K562 (cell line): ENCODE data around the gene IL1RAPL2. TPM values are rescaled to one million over a fixed set of nuclear protein-coding genes. Genes with fewer than 3 reads are reported as not detected.

ENCODE experiments used
- ATAC-seq: fragments of 200-7000 bp; cut with Tn5 transposase; 3 replicates; pipeline ENCODE4 v1.9.1; 2020; ENCODE audit warnings: moderate library complexity
- BruUV-seq: library from RNA; stranded (reverse); fragments of 400-500 nt; replicated peaks from 2 replicates; lab custom pipeline; 2021; lab: Mats Ljungman, UMichigan
- CTCF ChIA-PET: fragments of 300-600 bp; formaldehyde crosslinking; extraction: SDS; loops from one replicate; lab custom pipeline; 2021; ENCODE audit warnings: low intra/inter-chr PET ratio; lab: Yijun Ruan, JAX
- POLR2A ChIA-PET: fragments of 300-600, 350-650 bp; sonication (Branson Sonifier 250); formaldehyde crosslinking; extraction: SDS; loops from one replicate; lab custom pipeline; 2021; ENCODE audit warnings: antibody characterized with exemption, inconsistent platforms; lab: Yijun Ruan, JAX
- DNase-seq, 4 experiments: peaks; one replicate each; pipeline versions ENCODE4 v3.0.0 to v3.0.0-alpha.2; 2011 to 2018; ENCODE audit warnings: low spot score in 3 of 4, mixed read lengths in 3 of 4; ENCODE audit errors: extremely low read depth in 1 of 4
- FAIRE-seq: peaks from 2 replicates; lab custom pipeline; 2011; peaks lifted over from hg19 to GRCh38; lab: Jason Lieb, UNC
- H2AFZ ChIP-seq: 2 replicates; pipeline ENCODE4 v1.6.0; 2011; ENCODE audit warnings: low read depth, low read length, control low read depth, inconsistent platforms
- H3K27ac ChIP-seq: fragments of 200-600 bp; 3 replicates; pipeline ENCODE4 v1.8.0; 2011; ENCODE audit warnings: low read depth, mild to moderate bottlenecking, control low read depth, inconsistent platforms, low read length, moderate library complexity, mixed read lengths; ENCODE audit errors: extremely low read depth
- H3K27me3 ChIP-seq, 2 experiments: fragments of 300-600 bp in 1 of 2; 2 replicates in 1 of 2; 3 replicates in 1 of 2; pipeline versions ENCODE4 v1.6.0 to v1.8.0; 2011; ENCODE audit warnings: inconsistent platforms in 2 of 2, low read length in 2 of 2, mild to moderate bottlenecking in 1 of 2, mixed read lengths in 1 of 2, moderate library complexity in 1 of 2; ENCODE audit not compliant: control insufficient read depth in 2 of 2, insufficient read depth in 2 of 2
- H3K36me3 ChIP-seq: fragments of 300-600 bp; 3 replicates; pipeline ENCODE4 v1.8.0; 2011; ENCODE audit warnings: mild to moderate bottlenecking, low read length, inconsistent platforms; ENCODE audit not compliant: control insufficient read depth, insufficient read depth
- H3K4me1 ChIP-seq, 2 experiments: fragments of 200-600 bp in 1 of 2; replicated peaks in 1 of 2; 2 replicates in 1 of 2; 3 replicates in 1 of 2; pipeline versions ENCODE4 v1.5.1 to v1.8.0; 2011; ENCODE audit warnings: inconsistent platforms in 2 of 2, low read length in 2 of 2, mild to moderate bottlenecking in 1 of 2, mixed read lengths in 1 of 2, moderate library complexity in 1 of 2; ENCODE audit not compliant: control insufficient read depth in 2 of 2, insufficient read depth in 2 of 2
- H3K4me2 ChIP-seq: 2 replicates; pipeline ENCODE4 v1.6.1; 2011; ENCODE audit warnings: low read length, control low read depth, inconsistent platforms, mixed read lengths; ENCODE audit not compliant: insufficient read depth
- H3K4me3 ChIP-seq: fragments of 200-600 bp; sonication (generic), shearing (Covaris generic); 2 replicates; pipeline ENCODE4 v1.5.1; 2016; ENCODE audit warnings: control low read depth, inconsistent platforms
- H3K79me2 ChIP-seq: fragments of 200-600 bp; 3 replicates; pipeline ENCODE4 v1.8.0; 2011; ENCODE audit warnings: low read length, inconsistent platforms; ENCODE audit not compliant: control insufficient read depth, insufficient read depth
- H3K9ac ChIP-seq, 2 experiments: 2 replicates each; pipeline versions ENCODE4 v1.6.0 to v1.6.1; 2011; ENCODE audit warnings: low read depth in 2 of 2, low read length in 2 of 2, control low read depth in 1 of 2, inconsistent platforms in 1 of 2, mild to moderate bottlenecking in 1 of 2, mixed read lengths in 1 of 2; ENCODE audit not compliant: insufficient read depth in 1 of 2
- H3K9me1 ChIP-seq: one replicate; pipeline ENCODE4 v1.6.0; 2011; ENCODE audit warnings: inconsistent platforms, mild to moderate bottlenecking, low read length, moderate library complexity; ENCODE audit not compliant: control insufficient read depth, insufficient read depth
- H3K9me3 ChIP-seq: replicated peaks from 2 replicates; pipeline ENCODE4 v1.5.1; 2011; ENCODE audit warnings: low read depth, low read length, inconsistent platforms; ENCODE audit not compliant: control insufficient read depth, insufficient read depth
- H4K20me1 ChIP-seq: replicated peaks from 2 replicates; pipeline ENCODE4 v1.6.1; 2011; ENCODE audit warnings: low read length, inconsistent platforms, mixed read lengths; ENCODE audit not compliant: control insufficient read depth, insufficient read depth
- ARNT ChIP-seq, 2 experiments: fragments of 450-650 bp; IDR thresholded peaks; 2 replicates each; pipeline ENCODE4 v1.6.1; 2016; ENCODE audit warnings: mild to moderate bottlenecking in 1 of 2
- GTF2F1 ChIP-seq: IDR thresholded peaks from 2 replicates; pipeline ENCODE4 v1.6.1; 2011; ENCODE audit warnings: low read depth, low read length, improper control_type of control experiment
- HDGF ChIP-seq: fragments of 450-650 bp; IDR thresholded peaks from 2 replicates; pipeline ENCODE4 v1.6.1; 2016
- HLTF ChIP-seq: fragments of 450-650 bp; IDR thresholded peaks from 2 replicates; pipeline ENCODE4 v1.6.1; 2016
- HMGXB4 ChIP-seq: sonication (generic); formaldehyde crosslinking; IDR thresholded peaks from 2 replicates; pipeline ENCODE4 v1.8.1; 2023; ENCODE audit warnings: mild to moderate bottlenecking, missing genetic modification reagents
- HNRNPH1 ChIP-seq: fragments of 200-400 bp; formaldehyde crosslinking; optimal IDR thresholded peaks from 2 replicates; pipeline ENCODE3; 2017; ENCODE audit warnings: low read depth, mild to moderate bottlenecking, low read length, moderate library complexity
- KDM1A ChIP-seq, 2 experiments: fragments of 450-650 bp; IDR thresholded peaks; 2 replicates each; pipeline ENCODE4 v1.6.1; 2016; ENCODE audit warnings: mild to moderate bottlenecking in 2 of 2
- LEF1 ChIP-seq: fragments of 450-650 bp; IDR thresholded peaks from 2 replicates; pipeline ENCODE4 v1.6.1; 2016; ENCODE audit warnings: mild to moderate bottlenecking
- RBFOX2 ChIP-seq: fragments of 200-400 bp; formaldehyde crosslinking; IDR thresholded peaks from 2 replicates; pipeline ENCODE4 v1.6.1; 2017; ENCODE audit warnings: low read depth, mild to moderate bottlenecking, low read length, moderate library complexity
- SRSF7 ChIP-seq: fragments of 200-400 bp; formaldehyde crosslinking; optimal IDR thresholded peaks from 2 replicates; pipeline ENCODE3; 2017; ENCODE audit warnings: mild to moderate bottlenecking, low read depth, low read length
- SRSF9 ChIP-seq: fragments of 200-400 bp; formaldehyde crosslinking; IDR thresholded peaks from 2 replicates; pipeline ENCODE4 v1.6.1; 2017; ENCODE audit warnings: low read depth, low read length, borderline replicate concordance
- TCF7 ChIP-seq: sonication (generic); IDR thresholded peaks from 2 replicates; pipeline ENCODE4 v1.6.1; 2016; ENCODE audit warnings: antibody characterized with exemption, borderline replicate concordance
- THRA ChIP-seq: fragments of 450-650 bp; IDR thresholded peaks from 2 replicates; pipeline ENCODE4 v1.6.1; 2017; ENCODE audit warnings: mild to moderate bottlenecking, moderate library complexity
- ZNF512 ChIP-seq: IDR thresholded peaks from 2 replicates; pipeline ENCODE4 v1.6.1; 2016; ENCODE audit warnings: missing genetic modification characterization, missing compliant biosample characterization
- WGBS: fragments of 100-300 bp; shearing (Covaris generic); methylation state at CpG from one replicate; pipeline ENCODE4 v1.1.6; 2016; ENCODE audit warnings: low coverage, mixed read lengths; ENCODE audit not compliant: insufficient coverage; ENCODE audit errors: missing lambda C conversion rate; 5-methylcytosine and 5-hydroxymethylcytosine counted together
- in situ Hi-C: fragments of 300-500 bp; cut with MboI; formaldehyde crosslinking; loops from 4 replicates; pipeline ENCODE4 v1.15.0; 2018; ENCODE audit warnings: inconsistent platforms, mixed read lengths
- intact Hi-C: fragments of 100-400 bp; cut with micrococcal nuclease; formaldehyde crosslinking; loops from 2 replicates; pipeline ENCODE4 v1.14.2; 2022
- polyA plus RNA-seq, 8 experiments: library from polyadenylated mRNA; depleted of rRNA in 4 of 8; stranded (reverse) in 5 of 8; unstranded in 3 of 8; fragments of >200 nt; fragmentation: Nextera tagmentation in 2 of 8; fragmentation: Illumina TruSeq in 1 of 8; extraction: Ambion mirVana in 2 of 8; extraction: Trizol in 1 of 8; gene quantifications; 2 replicates each; pipeline versions ENCODE4 v1.2.1 to v1.2.3, GENCODE V29; 2011 to 2014; ENCODE audit warnings: inconsistent platforms in 1 of 8, missing spikeins in 1 of 8
- total RNA-seq, 7 experiments: library from RNA; depleted of rRNA in 6 of 7; stranded (reverse); fragments of >200 nt in 6 of 7; fragmentation: Illumina TruSeq in 2 of 7; extraction: Trizol in 2 of 7; gene quantifications; 2 replicates each; pipeline versions ENCODE4 v1.2.1 to v1.2.3, GENCODE V29; 2011 to 2021; ENCODE audit warnings: low replicate concordance in 1 of 7

IL1RAPL2 gene
- total and polyA plus RNA-seq, 9 of the 15 experiments (the other 6 are each of a cell fraction or from before 2014, with no cell fraction given) = not detected

GRCh38 chrX:104854188-104854587 lies 288.2 kb downstream of the IL1RAPL2 start:
- ChIA-PET POLR2A (no interaction called here), CTCF (no interaction called here)
- Histone ChIP-seq H3K4me3 (no peak overlapping the region), H3K4me1 (no peaks in the 10 kb centered on the region), H3K9me3 (no peaks in the 10 kb centered on the region), H4K20me1 (no peaks in the 10 kb centered on the region), H3K9ac (no peak overlapping the region), H3K36me3 (no peaks in the 10 kb centered on the region), H3K79me2 (no peaks in the 10 kb centered on the region), H2AFZ (no peak overlapping the region), H3K27me3 (no peaks in the 10 kb centered on the region), H3K4me2 (no peak overlapping the region), H3K27ac (no peak overlapping the region), H3K9me1 (no peaks in the 10 kb centered on the region)
- BruUV-seq = no TSS peak
- ATAC-seq = no peak
- TF ChIP-seq ARNT (IDR thresholded peaks at IDR 0.05) (no peak), LEF1 (no peak), SRSF7 (no peak)
- in situ Hi-C loops (no loop called here), intact Hi-C loops (no loop called here)
- FAIRE-seq = no peak
- DNase-seq = no peak

- in situ Hi-C loops = no loop called here
- 4% methylated on average over 3 of the region's 3 CpGs for WGBS
- CTCF ChIA-PET = no interaction called here
- TF ChIP-seq HDGF (no peak), HLTF (no peak), HMGXB4 (CRISPR knock-in tag) (no peak), RBFOX2 (no peak), SRSF9 (no peak), GTF2F1 (no peak), TCF7 (no peak), THRA (no peak), KDM1A (IDR thresholded peaks at IDR 0.05) (no peak), ZNF512 (tag) (no peak), HNRNPH1 (no peak)
Measured at GRCh38 chrX:104854790-104855340, 288.9 kb downstream of the IL1RAPL2 start.

More at GRCh38 chrX:104854790-104855340, 288.9 kb downstream of the IL1RAPL2 start:
- H3K4me3 ChIP-seq = no peak overlapping the region
- no peaks in the 10 kb centered on the region for H3K79me2 ChIP-seq
- no peak overlapping the region for H2AFZ ChIP-seq
- intact Hi-C loops = no loop called here
- H3K4me2 ChIP-seq = no peak overlapping the region
- H3K27ac ChIP-seq = no peak overlapping the region
- no peaks in the 10 kb centered on the region for H3K27me3 ChIP-seq
- H3K9ac ChIP-seq = no peak overlapping the region
- H3K9me3 ChIP-seq = no peaks in the 10 kb centered on the region
- ATAC-seq (no peak), DNase-seq (no peak), FAIRE-seq (no peak)
- H4K20me1 ChIP-seq = no peaks in the 10 kb centered on the region
- H3K9me1 ChIP-seq = no peaks in the 10 kb centered on the region
- H3K4me1 ChIP-seq = no peaks in the 10 kb centered on the region
- H3K36me3 ChIP-seq = no peaks in the 10 kb centered on the region
- POLR2A ChIA-PET = no interaction called here
- no TSS peak for BruUV-seq
